ENCODE results near the gene LDAF1.
"Not testable (repeated sequence)": the region's sequence is repeated elsewhere in the genome, so short reads cannot be mapped to it uniquely, and the experiment has no call there.

Gene LDAF1

DNA sequence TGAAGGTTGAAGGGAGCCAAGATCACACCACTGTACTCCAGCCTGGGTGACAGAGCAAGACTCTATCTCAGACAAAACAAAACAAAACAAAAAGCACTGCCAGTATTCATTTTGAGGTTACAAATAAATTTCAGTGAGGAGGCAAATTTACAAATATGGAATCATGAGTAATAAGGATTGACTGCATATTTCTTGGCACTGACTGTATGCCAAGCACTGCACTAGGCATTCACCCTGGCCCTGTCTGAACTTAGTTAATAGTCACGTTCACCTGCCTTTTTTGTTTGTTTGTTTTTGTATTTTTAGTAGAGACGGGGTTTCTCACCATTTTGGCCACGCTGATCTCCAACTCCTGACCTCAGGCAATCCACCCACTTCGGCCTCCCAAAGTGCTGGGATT, 5.1 kb downstream of the LDAF1 start:
- no peak overlapping the region for H3K27ac ChIP-seq (ENCODE audit: low read depth, low read length)

GRCh38 chr16:21164521-21165168, 6.2 kb downstream of the LDAF1 start:
- H3K27ac ChIP-seq (ENCODE audit: low read depth, low read length), result no peak overlapping the region
- no peak overlapping the region for H3K4me3 ChIP-seq (ENCODE audit: low read depth in 1 of 2, low read length in 2 of 2)
- H3K4me1 ChIP-seq (ENCODE audit: insufficient read depth, low read length), result peaks cover 48% of the 10 kb centered on the region
- no peaks in the 10 kb centered on the region for H3K9me3 ChIP-seq (ENCODE audit: low read length)
- no peak overlapping the region for H3K9ac ChIP-seq (ENCODE audit: low read length)
- peaks cover 30% of the 10 kb centered on the region for H3K36me3 ChIP-seq (ENCODE audit: insufficient read depth, low read length)
- no peaks in the 10 kb centered on the region for H3K27me3 ChIP-seq (ENCODE audit: control insufficient read depth in 1 of 2, insufficient read depth in 2 of 2, low read length in 2 of 2)

More for the DNA sequence above, 5.1 kb downstream of the LDAF1 start:
- Histone ChIP-seq H3K9ac (ENCODE audit: low read length) (no peak overlapping the region), H3K4me1 (ENCODE audit: insufficient read depth, low read length) (peaks cover 50% of the 10 kb centered on the region), H3K36me3 (ENCODE audit: insufficient read depth, low read length) (peaks cover 30% of the 10 kb centered on the region), H3K27me3 (ENCODE audit: control insufficient read depth in 1 of 2, insufficient read depth in 2 of 2, low read length in 2 of 2) (no peaks in the 10 kb centered on the region), H3K4me3 (ENCODE audit: low read depth in 1 of 2, low read length in 2 of 2) (no peak overlapping the region), H3K9me3 (ENCODE audit: low read length) (no peaks in the 10 kb centered on the region)

DNA sequence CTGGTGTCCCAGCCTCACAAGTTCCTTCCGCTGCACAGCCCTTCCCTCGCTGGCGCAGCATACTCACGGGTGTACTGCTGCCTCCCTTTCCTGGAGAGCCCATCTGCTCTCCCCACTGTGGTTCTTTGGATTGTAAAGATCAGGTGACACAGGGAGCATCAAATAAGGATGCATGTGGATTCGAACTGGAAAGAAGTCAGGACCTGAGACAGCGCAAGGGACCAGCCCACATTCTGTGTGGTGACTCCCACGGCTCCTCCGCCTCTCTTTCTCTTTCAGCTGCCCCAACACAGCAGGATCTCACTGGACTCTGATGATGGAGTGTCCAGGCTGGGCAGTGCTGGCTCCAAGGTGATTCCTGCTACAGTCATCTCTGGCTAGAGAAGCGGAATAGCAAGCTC, 8.1 kb downstream of the LDAF1 start:
- Histone ChIP-seq H3K27ac (ENCODE audit: low read depth, low read length) (no peak overlapping the region), H3K9me3 (ENCODE audit: low read length) (no peaks in the 10 kb centered on the region), H3K9ac (ENCODE audit: low read length) (no peak overlapping the region), H3K4me3 (ENCODE audit: low read depth in 1 of 2, low read length in 2 of 2) (no peak overlapping the region), H3K27me3 (ENCODE audit: control insufficient read depth in 1 of 2, insufficient read depth in 2 of 2, low read length in 2 of 2) (no peaks in the 10 kb centered on the region), H3K36me3 (ENCODE audit: insufficient read depth, low read length) (peaks cover 44% of the 10 kb centered on the region), H3K4me1 (ENCODE audit: insufficient read depth, low read length) (peaks cover 29% of the 10 kb centered on the region)

- no peak overlapping the region for H3K9ac ChIP-seq (ENCODE audit: low read length)
- no peak overlapping the region for H3K27ac ChIP-seq (ENCODE audit: low read depth, low read length)
- H3K4me1 ChIP-seq (ENCODE audit: insufficient read depth, low read length), result peaks cover 24% of the 10 kb centered on the region
- H3K4me3 ChIP-seq (ENCODE audit: low read depth in 1 of 2, low read length in 2 of 2), result no peak overlapping the region
- peaks cover 50% of the 10 kb centered on the region for H3K36me3 ChIP-seq (ENCODE audit: insufficient read depth, low read length)
- H3K9me3 ChIP-seq (ENCODE audit: low read length), result no peaks in the 10 kb centered on the region
- no peaks in the 10 kb centered on the region for H3K27me3 ChIP-seq (ENCODE audit: control insufficient read depth in 1 of 2, insufficient read depth in 2 of 2, low read length in 2 of 2)
These were observed 8.9 kb downstream of the LDAF1 start for GRCh38 chr16:21167360-21167759.

- Histone ChIP-seq H3K27me3 (ENCODE audit: control insufficient read depth in 1 of 2, insufficient read depth in 2 of 2, low read length in 2 of 2) (no peaks in the 10 kb centered on the region), H3K9ac (ENCODE audit: low read length) (no peak overlapping the region), H3K4me3 (ENCODE audit: low read depth in 1 of 2, low read length in 2 of 2) (no peak overlapping the region), H3K9me3 (ENCODE audit: low read length) (no peaks in the 10 kb centered on the region), H3K27ac (ENCODE audit: low read depth, low read length) (no peak overlapping the region), H3K36me3 (ENCODE audit: insufficient read depth, low read length) (peaks cover 54% of the 10 kb centered on the region), H3K4me1 (ENCODE audit: insufficient read depth, low read length) (peaks cover 17% of the 10 kb centered on the region)
These were observed 9.6 kb downstream of the LDAF1 start for GRCh38 chr16:21167929-21168602.

GRCh38 chr16:21169249-21169981, 10.9 kb downstream of the LDAF1 start:
- H3K4me3 ChIP-seq (ENCODE audit: low read depth in 1 of 2, low read length in 2 of 2), result no peak overlapping the region
- peaks cover 3% of the 10 kb centered on the region for H3K4me1 ChIP-seq (ENCODE audit: insufficient read depth, low read length)
- H3K27ac ChIP-seq (ENCODE audit: low read depth, low read length), result no peak overlapping the region
- no peak overlapping the region for H3K9ac ChIP-seq (ENCODE audit: low read length)
- no peaks in the 10 kb centered on the region for H3K27me3 ChIP-seq (ENCODE audit: control insufficient read depth in 1 of 2, insufficient read depth in 2 of 2, low read length in 2 of 2)
- H3K36me3 ChIP-seq (ENCODE audit: insufficient read depth, low read length), result peaks cover 55% of the 10 kb centered on the region
- H3K9me3 ChIP-seq (ENCODE audit: low read length), result no peaks in the 10 kb centered on the region

DNA sequence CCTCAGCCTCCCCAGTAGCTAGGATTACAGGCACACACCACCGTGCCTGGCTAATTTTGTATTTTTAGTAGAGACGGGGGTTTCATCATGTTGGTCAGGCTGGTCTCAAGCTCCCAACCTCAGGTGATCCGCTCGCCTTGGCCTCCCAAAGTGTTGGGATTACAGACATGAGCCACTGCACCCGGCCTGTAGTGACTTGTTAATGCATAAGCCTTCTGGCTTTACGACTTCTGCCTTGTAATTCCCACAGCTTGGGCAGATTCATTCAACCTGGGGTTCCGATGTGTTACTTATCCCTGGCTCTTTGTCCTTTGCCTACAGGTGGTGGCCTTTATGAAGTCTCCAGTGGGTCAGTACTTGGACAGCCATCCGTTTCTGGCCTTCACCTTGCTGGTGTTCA, 11.6 kb downstream of the LDAF1 start:
- H3K9ac ChIP-seq (ENCODE audit: low read length); H3K27ac ChIP-seq (ENCODE audit: low read depth, low read length); H3K4me3 ChIP-seq (ENCODE audit: low read depth in 1 of 2, low read length in 2 of 2); H3K4me1 ChIP-seq (ENCODE audit: insufficient read depth, low read length); H3K27me3 ChIP-seq (ENCODE audit: control insufficient read depth in 1 of 2, insufficient read depth in 2 of 2, low read length in 2 of 2); H3K9me3 ChIP-seq (ENCODE audit: low read length): not testable (repeated sequence)
- peaks cover 53% of the 10 kb centered on the region for H3K36me3 ChIP-seq (ENCODE audit: insufficient read depth, low read length)

GRCh38 chr16:21172650-21173049, 14.2 kb downstream of the LDAF1 start:
- Histone ChIP-seq H3K27me3 (ENCODE audit: control insufficient read depth in 1 of 2, insufficient read depth in 2 of 2, low read length in 2 of 2) (no peaks in the 10 kb centered on the region), H3K9me3 (ENCODE audit: low read length) (no peaks in the 10 kb centered on the region), H3K4me3 (ENCODE audit: low read depth in 1 of 2, low read length in 2 of 2) (no peak overlapping the region), H3K9ac (ENCODE audit: low read length) (no peak overlapping the region), H3K4me1 (ENCODE audit: insufficient read depth, low read length) (no peaks in the 10 kb centered on the region), H3K36me3 (ENCODE audit: insufficient read depth, low read length) (peaks cover 54% of the 10 kb centered on the region), H3K27ac (ENCODE audit: low read depth, low read length) (no peak overlapping the region)

GRCh38 chr16:21175397-21175796, 16.9 kb downstream of the LDAF1 start:
- H3K36me3 ChIP-seq (ENCODE audit: insufficient read depth, low read length), result peaks cover 75% of the 10 kb centered on the region
- H3K9ac ChIP-seq (ENCODE audit: low read length), result no peak overlapping the region
- no peaks in the 10 kb centered on the region for H3K9me3 ChIP-seq (ENCODE audit: low read length)
- no peaks in the 10 kb centered on the region for H3K4me1 ChIP-seq (ENCODE audit: insufficient read depth, low read length)
- H3K4me3 ChIP-seq (ENCODE audit: low read depth in 1 of 2, low read length in 2 of 2), result no peak overlapping the region
- H3K27me3 ChIP-seq (ENCODE audit: control insufficient read depth in 1 of 2, insufficient read depth in 2 of 2, low read length in 2 of 2), result no peaks in the 10 kb centered on the region
- H3K27ac ChIP-seq (ENCODE audit: low read depth, low read length), result no peak overlapping the region

GRCh38 chr16:21179126-21179982, 20.9 kb downstream of the LDAF1 start:
- Histone ChIP-seq H3K27me3 (ENCODE audit: control insufficient read depth in 1 of 2, insufficient read depth in 2 of 2, low read length in 2 of 2) (no peaks in the 10 kb centered on the region), H3K4me1 (ENCODE audit: insufficient read depth, low read length) (no peaks in the 10 kb centered on the region), H3K9ac (ENCODE audit: low read length) (no peak overlapping the region), H3K4me3 (ENCODE audit: low read depth in 1 of 2, low read length in 2 of 2) (no peak overlapping the region), H3K9me3 (ENCODE audit: low read length) (no peaks in the 10 kb centered on the region), H3K36me3 (ENCODE audit: insufficient read depth, low read length) (peaks cover 57% of the 10 kb centered on the region), H3K27ac (ENCODE audit: low read depth, low read length) (no peak overlapping the region)

- H3K27me3 ChIP-seq (ENCODE audit: control insufficient read depth in 1 of 2, insufficient read depth in 2 of 2, low read length in 2 of 2), result no peaks in the 10 kb centered on the region
- H3K4me3 ChIP-seq (ENCODE audit: low read depth in 1 of 2, low read length in 2 of 2), result no peak overlapping the region
- H3K4me1 ChIP-seq (ENCODE audit: insufficient read depth, low read length), result no peaks in the 10 kb centered on the region
- H3K9me3 ChIP-seq (ENCODE audit: low read length), result no peaks in the 10 kb centered on the region
- peaks cover 57% of the 10 kb centered on the region for H3K36me3 ChIP-seq (ENCODE audit: insufficient read depth, low read length)
- H3K9ac ChIP-seq (ENCODE audit: low read length), result no peak overlapping the region
- no peak overlapping the region for H3K27ac ChIP-seq (ENCODE audit: low read depth, low read length)
These were observed 21.5 kb downstream of the LDAF1 start for GRCh38 chr16:21179983-21180365.

All from muscle layer of colon (tissue), 2 donors.